ENCODE measurements around the gene ABLIM2.
"Not testable (repeated sequence)": the region's sequence is repeated elsewhere in the genome, so short reads cannot be mapped to it uniquely, and the experiment has no call there.

Gene ABLIM2

GRCh38 chr4:7918187-7918586 lies 240.4 kb downstream of the ABLIM2 start:
- not testable (repeated sequence) for DNase-seq

DNA sequence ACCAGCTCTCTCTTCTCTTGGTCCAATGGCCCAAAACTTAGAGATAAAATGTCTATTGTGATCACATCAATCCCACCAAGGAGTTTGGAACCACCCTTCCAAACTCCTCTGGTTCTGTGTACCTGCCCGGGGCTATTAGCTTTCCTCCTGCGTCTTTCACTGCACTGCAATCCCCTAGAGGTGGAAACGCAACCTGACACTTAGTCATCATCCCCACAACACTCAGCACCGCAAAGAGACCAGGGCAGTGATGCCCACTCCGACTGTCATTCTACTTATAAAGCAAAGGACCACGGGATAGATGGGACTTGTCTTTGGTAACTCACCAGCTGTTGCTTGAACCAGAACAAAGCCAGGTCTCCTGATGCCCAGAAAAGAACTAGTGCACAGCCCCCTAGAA lies 240.9 kb downstream of the ABLIM2 start:
- DNase-seq = no peak

DNA sequence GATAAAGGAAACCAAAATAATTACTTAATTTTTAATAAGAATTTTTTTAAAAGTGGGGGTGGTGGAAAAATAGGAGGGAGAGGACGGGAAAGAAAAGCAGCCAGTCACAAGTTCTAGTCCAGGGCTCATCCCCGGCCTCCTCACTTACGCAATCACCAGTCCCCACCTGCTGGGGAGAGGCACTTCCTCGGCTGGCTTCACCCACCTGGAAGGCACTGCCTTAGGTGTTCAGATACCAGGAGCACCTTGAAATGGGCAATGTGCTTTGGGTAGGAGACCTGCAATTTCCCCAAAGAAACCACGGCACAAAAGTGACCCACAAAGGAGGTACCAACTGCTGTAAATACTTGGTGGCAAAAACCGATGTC lies 242.8 kb downstream of the ABLIM2 start:
- no peak for DNase-seq
